Measurements from ENCODE around the gene MCRIP2.

DNA sequence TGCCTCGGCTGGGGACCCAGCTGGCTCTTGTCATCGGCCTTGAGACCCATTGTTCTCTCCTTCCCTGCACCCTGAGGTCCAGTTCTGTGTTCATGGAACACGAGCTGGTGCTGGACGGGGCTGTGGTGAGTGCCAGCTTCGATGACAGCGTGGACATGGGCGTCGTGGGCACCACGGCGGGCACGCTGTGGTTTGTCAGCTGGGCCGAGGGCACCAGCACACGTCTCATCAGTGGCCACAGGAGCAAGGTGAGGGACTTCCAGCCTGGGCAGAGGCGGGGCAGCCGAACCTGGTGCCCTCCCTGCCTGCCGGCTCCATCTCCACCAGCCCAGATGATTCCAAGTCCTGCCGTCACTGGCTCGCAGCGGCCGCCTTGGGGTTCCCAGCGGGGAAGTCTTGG lies 21.0 kb downstream of the MCRIP2 start:
- TF ChIP-seq POLR2A (IDR thresholded peaks at IDR 0.05) (no peak), EP300 (IDR thresholded peaks at IDR 0.05) (no peak)
- TF ChIP-seq, protein P1, sequence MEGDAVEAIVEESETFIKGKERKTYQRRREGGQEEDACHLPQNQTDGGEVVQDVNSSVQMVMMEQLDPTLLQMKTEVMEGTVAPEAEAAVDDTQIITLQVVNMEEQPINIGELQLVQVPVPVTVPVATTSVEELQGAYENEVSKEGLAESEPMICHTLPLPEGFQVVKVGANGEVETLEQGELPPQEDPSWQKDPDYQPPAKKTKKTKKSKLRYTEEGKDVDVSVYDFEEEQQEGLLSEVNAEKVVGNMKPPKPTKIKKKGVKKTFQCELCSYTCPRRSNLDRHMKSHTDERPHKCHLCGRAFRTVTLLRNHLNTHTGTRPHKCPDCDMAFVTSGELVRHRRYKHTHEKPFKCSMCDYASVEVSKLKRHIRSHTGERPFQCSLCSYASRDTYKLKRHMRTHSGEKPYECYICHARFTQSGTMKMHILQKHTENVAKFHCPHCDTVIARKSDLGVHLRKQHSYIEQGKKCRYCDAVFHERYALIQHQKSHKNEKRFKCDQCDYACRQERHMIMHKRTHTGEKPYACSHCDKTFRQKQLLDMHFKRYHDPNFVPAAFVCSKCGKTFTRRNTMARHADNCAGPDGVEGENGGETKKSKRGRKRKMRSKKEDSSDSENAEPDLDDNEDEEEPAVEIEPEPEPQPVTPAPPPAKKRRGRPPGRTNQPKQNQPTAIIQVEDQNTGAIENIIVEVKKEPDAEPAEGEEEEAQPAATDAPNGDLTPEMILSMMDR (IDR thresholded peaks at IDR 0.05) = no peak

Measured in tibial nerve (tissue), 4 donors.